ENCODE measurements around the gene L3MBTL4.
"Not testable (repeated sequence)": the region's sequence is repeated elsewhere in the genome, so short reads cannot be mapped to it uniquely, and the experiment has no call there.

The L3MBTL4 gene

GRCh38 chr18:6406075-6406909 is 8.4 kb downstream of the L3MBTL4 start:
- DNase-seq (ENCODE audit: low read depth) = no peak

- DNase-seq (ENCODE audit: low read depth) = no peak
These were observed 9.3 kb downstream of the L3MBTL4 start for GRCh38 chr18:6405237-6406074.

GRCh38 chr18:6404834-6405233 is 9.9 kb downstream of the L3MBTL4 start:
- no peak for DNase-seq (ENCODE audit: low read depth)

- DNase-seq (ENCODE audit: low read depth) = no peak
These were observed 13.0 kb downstream of the L3MBTL4 start for GRCh38 chr18:6401687-6402086.

GRCh38 chr18:6399776-6400175 is 14.9 kb downstream of the L3MBTL4 start:
- no peak for DNase-seq (ENCODE audit: low read depth)

GRCh38 chr18:6397931-6398566 is 16.7 kb downstream of the L3MBTL4 start:
- no peak for DNase-seq (ENCODE audit: low read depth)

GRCh38 chr18:6396847-6397246 is 17.9 kb downstream of the L3MBTL4 start:
- no peak for DNase-seq (ENCODE audit: low read depth)

GRCh38 chr18:6396276-6396675 is 18.4 kb downstream of the L3MBTL4 start:
- no peak for DNase-seq (ENCODE audit: low read depth)

GRCh38 chr18:6389005-6389404 is 25.7 kb downstream of the L3MBTL4 start:
- DNase-seq (ENCODE audit: low read depth) = no peak

- no peak for DNase-seq (ENCODE audit: low read depth)
These were observed 31.7 kb downstream of the L3MBTL4 start for GRCh38 chr18:6382963-6383362.

GRCh38 chr18:6377473-6377872 is 37.2 kb downstream of the L3MBTL4 start:
- DNase-seq (ENCODE audit: low read depth) = not testable (repeated sequence)

GRCh38 chr18:6376433-6377229 is 38.1 kb downstream of the L3MBTL4 start:
- no peak for DNase-seq (ENCODE audit: low read depth)

- no peak for DNase-seq (ENCODE audit: low read depth)
These were observed 39.7 kb downstream of the L3MBTL4 start for GRCh38 chr18:6374935-6375529.

- DNase-seq (ENCODE audit: low read depth) = no peak
These were observed 40.4 kb downstream of the L3MBTL4 start for GRCh38 chr18:6374340-6374739.

GRCh38 chr18:6373187-6373586 is 41.5 kb downstream of the L3MBTL4 start:
- no peak for DNase-seq (ENCODE audit: low read depth)

- no peak for DNase-seq (ENCODE audit: low read depth)
These were observed 43.6 kb downstream of the L3MBTL4 start for GRCh38 chr18:6370886-6371635.

GRCh38 chr18:6370410-6370809 is 44.3 kb downstream of the L3MBTL4 start:
- DNase-seq (ENCODE audit: low read depth) = no peak

GRCh38 chr18:6368017-6368416 is 46.7 kb downstream of the L3MBTL4 start:
- DNase-seq (ENCODE audit: low read depth) = no peak

GRCh38 chr18:6367208-6367607 is 47.5 kb downstream of the L3MBTL4 start:
- DNase-seq (ENCODE audit: low read depth) = no peak

- no peak for DNase-seq (ENCODE audit: low read depth)
These were observed 47.9 kb downstream of the L3MBTL4 start for GRCh38 chr18:6366776-6367175.

GRCh38 chr18:6365385-6365784 is 49.3 kb downstream of the L3MBTL4 start:
- DNase-seq (ENCODE audit: low read depth) = no peak

Data from stimulated activated CD4-positive, alpha-beta T cell treated with anti-CD3 and anti-CD28 coated beads, Interleukin-2, amount 100 ng/mL, for 4 hours (primary cell).